SK-N-SH (cell line): ENCODE data around the gene NEK8. TPM values are rescaled to one million over a fixed set of nuclear protein-coding genes. Genes with fewer than 3 reads are reported as not detected.

Experiments
- CTCF ChIA-PET: fragments of 300-600, 350-600 bp; formaldehyde crosslinking; extraction: SDS; loops from one replicate; lab custom pipeline; 2021; lab: Yijun Ruan, JAX
- POLR2A ChIA-PET: fragments of 350-600 bp; sonication (Branson Sonifier 250); formaldehyde crosslinking; extraction: SDS; loops from one replicate; lab custom pipeline; 2020; ENCODE audit warnings: antibody characterized with exemption, inconsistent platforms; lab: Yijun Ruan, JAX
- DNase-seq: peaks from one replicate; pipeline ENCODE4 v3.0.0; 2012
- H2AFZ ChIP-seq: fragments of 200-600 bp; sonication (generic); 2 replicates; pipeline ENCODE4 v1.8.1; 2016; ENCODE audit warnings: antibody characterized with exemption, mild to moderate bottlenecking, low read depth
- H3F3A ChIP-seq: fragments of 200-600 bp; sonication (generic); replicated peaks from 2 replicates; pipeline ENCODE3; 2016; ENCODE audit warnings: antibody characterized with exemption, mild to moderate bottlenecking; ENCODE audit not compliant: insufficient read depth
- H3K27ac ChIP-seq, 2 experiments: fragments of 200-500 bp in 1 of 2; fragments of 200-600 bp in 1 of 2; sonication (Bioruptor generic) in 1 of 2; sonication (generic), shearing (Covaris generic) in 1 of 2; 2 replicates each; pipeline versions ENCODE4 v1.5.1 to v1.6.1; 2014 to 2016; ENCODE audit warnings: low read depth in 2 of 2, inconsistent platforms in 1 of 2, low read length in 1 of 2, mild to moderate bottlenecking in 1 of 2, mixed read lengths in 1 of 2
- H3K27me3 ChIP-seq: fragments of 200-600 bp; sonication (generic), shearing (Covaris generic); 2 replicates; pipeline ENCODE4 v1.6.1; 2016; ENCODE audit warnings: mixed run types; ENCODE audit not compliant: insufficient read depth
- H3K36me3 ChIP-seq, 2 experiments: fragments of 200-500 bp in 1 of 2; fragments of 200-600 bp in 1 of 2; sonication (Bioruptor generic) in 1 of 2; sonication (generic) in 1 of 2; replicated peaks in 1 of 2; 2 replicates each; pipeline versions ENCODE3 to v1.5.1; 2014 to 2016; ENCODE audit warnings: low read length in 1 of 2, mild to moderate bottlenecking in 1 of 2; ENCODE audit not compliant: insufficient read depth in 2 of 2, control insufficient read depth in 1 of 2
- H3K4me1 ChIP-seq, 2 experiments: fragments of 200-500 bp in 1 of 2; fragments of 200-600 bp in 1 of 2; sonication (Bioruptor generic) in 1 of 2; sonication (generic), shearing (Covaris generic) in 1 of 2; 2 replicates each; pipeline versions ENCODE4 v1.5.1 to v1.6.1; 2014 to 2016; ENCODE audit warnings: low read depth in 1 of 2, low read length in 1 of 2, mixed run types in 1 of 2; ENCODE audit not compliant: insufficient read depth in 2 of 2, control insufficient read depth in 1 of 2
- H3K4me2 ChIP-seq: fragments of 200-600 bp; sonication (generic), shearing (Covaris generic); 2 replicates; pipeline ENCODE4 v1.6.1; 2017; ENCODE audit warnings: mixed run types
- H3K4me3 ChIP-seq, 2 experiments: fragments of 200-500 bp in 1 of 2; fragments of 200-600 bp in 1 of 2; sonication (Bioruptor generic) in 1 of 2; sonication (generic), shearing (Covaris generic) in 1 of 2; 2 replicates each; pipeline versions ENCODE4 v1.5.1 to v1.8.1; 2014 to 2016; ENCODE audit warnings: low read depth in 2 of 2, inconsistent platforms in 1 of 2, low read length in 1 of 2, mild to moderate bottlenecking in 1 of 2, mixed read lengths in 1 of 2, moderate library complexity in 1 of 2
- H3K79me2 ChIP-seq: fragments of 200-600 bp; sonication (generic); 2 replicates; pipeline ENCODE4 v1.8.1; 2017; ENCODE audit warnings: mild to moderate bottlenecking; ENCODE audit not compliant: insufficient read depth
- H3K9ac ChIP-seq: fragments of 200-600 bp; sonication (generic); 2 replicates; pipeline ENCODE4 v1.6.1; 2017; ENCODE audit warnings: mixed run types
- H3K9me2 ChIP-seq: fragments of 200-600 bp; sonication (generic); 2 replicates; pipeline ENCODE4 v1.6.1; 2017; ENCODE audit warnings: mixed run types
- H3K9me3 ChIP-seq: fragments of 200-600 bp; sonication (generic); 2 replicates; pipeline ENCODE4 v1.6.1; 2017; ENCODE audit warnings: mixed run types, mild to moderate bottlenecking, moderate library complexity
- H4K20me1 ChIP-seq: fragments of 200-600 bp; sonication (generic); 2 replicates; pipeline ENCODE4 v1.6.1; 2017; ENCODE audit warnings: mild to moderate bottlenecking, mixed run types; ENCODE audit not compliant: insufficient read depth
- ELF1 ChIP-seq: IDR thresholded peaks from 2 replicates; pipeline ENCODE4 v1.4.0; 2012
- EP300 ChIP-seq, 2 experiments: IDR thresholded peaks; 2 replicates each; pipeline versions ENCODE4 v1.4.0 to v1.6.1; 2012; ENCODE audit warnings: borderline replicate concordance in 1 of 2, low read depth in 1 of 2, low read length in 1 of 2
- GABPA ChIP-seq: IDR thresholded peaks from 2 replicates; pipeline ENCODE4 v1.4.0; 2012; ENCODE audit warnings: low read depth, mild to moderate bottlenecking
- GATA2 ChIP-seq: sonication (generic); formaldehyde crosslinking; IDR thresholded peaks from 2 replicates; pipeline ENCODE4 v1.5.0; 2020; ENCODE audit warnings: mild to moderate bottlenecking, missing genetic modification reagents
- JUND ChIP-seq: IDR thresholded peaks from 2 replicates; pipeline ENCODE4 v1.4.0; 2012
- MEF2A ChIP-seq: IDR thresholded peaks from 2 replicates; pipeline ENCODE4 v1.4.0; 2012; ENCODE audit warnings: low read depth, borderline replicate concordance
- PBX3 ChIP-seq: IDR thresholded peaks from 2 replicates; pipeline ENCODE4; 2012
- RAD21 ChIP-seq: IDR thresholded peaks from 2 replicates; pipeline ENCODE4 v1.6.1; 2012; ENCODE audit warnings: mild to moderate bottlenecking, low read length
- TCF12 ChIP-seq: IDR thresholded peaks from 2 replicates; pipeline ENCODE4 v1.4.0; 2012
- ZBTB33 ChIP-seq: IDR thresholded peaks from 2 replicates; pipeline ENCODE4 v1.4.0; 2012; ENCODE audit warnings: low read depth, borderline replicate concordance
- WGBS: methylation state at CpG from one replicate; pipeline ENCODE4 v1.1.6; 2017; ENCODE audit warnings: low lambda C conversion rate; 5-methylcytosine and 5-hydroxymethylcytosine counted together
- polyA plus RNA-seq, 3 experiments: library from polyadenylated mRNA; depleted of rRNA; stranded (reverse); fragments of >200 nt; gene quantifications; 2 replicates each; pipeline ENCODE4 v1.2.3, GENCODE V29; 2012
- TF ChIP-seq, protein P1 (sequence below): IDR thresholded peaks from 2 replicates; pipeline ENCODE4 v1.4.0; 2012; ENCODE audit warnings: low read depth, borderline replicate concordance
- TF ChIP-seq, protein P2 (sequence below): IDR thresholded peaks from 2 replicates; pipeline ENCODE4 v1.4.0; 2012; ENCODE audit warnings: low read depth
- TF ChIP-seq, protein P3 (sequence below): fragments of 200-600 bp; sonication (generic); IDR thresholded peaks from 2 replicates; pipeline ENCODE4 v1.6.1; 2017; ENCODE audit warnings: antibody characterized with exemption, mild to moderate bottlenecking, moderate library complexity
- TF ChIP-seq, protein P4 (sequence below): IDR thresholded peaks from 2 replicates; pipeline ENCODE4 v1.6.1; 2012; ENCODE audit warnings: mild to moderate bottlenecking, low read depth, low read length, moderate library complexity

NEK8 gene
- polyA plus RNA-seq, 1 of the 3 experiments (the other 2 are of a cell fraction) = 6.0 TPM

GRCh38 chr17:28705728-28706334, 22.8 kb upstream of the NEK8 start:
- WGBS = 88% methylated on average over 7 of the region's 10 CpGs
- CTCF ChIA-PET = interaction anchor here (0.6 to 3.1 kb wide), 5 partner anchors 17 to 62 kb away, joined by 3 to 17 read pairs (median 4); partner anchors contain the start of gene TLCD1

More at GRCh38 chr17:28705728-28706334, 22.8 kb upstream of the NEK8 start:
- Histone ChIP-seq H3K9ac (no peak overlapping the region), H3K36me3 (peaks cover 5 to 32% of the 10 kb centered on the region in 2 experiments), H3K79me2 (peaks cover 9% of the 10 kb centered on the region; the same call in 1 of the 2 replicates), H3K4me1 (peaks cover 0 to 17% of the 10 kb centered on the region in 2 experiments; a peak in 2 of 4 replicates), H4K20me1 (no peaks in the 10 kb centered on the region), H2AFZ (no peak overlapping the region), H3F3A (peaks cover 29% of the 10 kb centered on the region), H3K27ac (peak overlapping the region in 1 of 2 experiments; percentile 23; a peak in 1 of 4 replicates), H3K4me2 (no peak overlapping the region), H3K4me3 (no peak overlapping the region), H3K9me3 (no peaks in the 10 kb centered on the region), H3K27me3 (no peaks in the 10 kb centered on the region), H3K9me2 (no peaks in the 10 kb centered on the region)
- POLR2A ChIA-PET = interaction anchor here (1.7 kb wide), 1 partner anchor 14 kb away, joined by 11 read pairs; the partner anchor contains the start of gene RPL23A
- no peak for TF ChIP-seq PBX3
- TF ChIP-seq GATA2 (CRISPR knock-in tag) = no peak
- no peak for TF ChIP-seq RAD21
- no peak for TF ChIP-seq JUND
- TF ChIP-seq, protein P1, sequence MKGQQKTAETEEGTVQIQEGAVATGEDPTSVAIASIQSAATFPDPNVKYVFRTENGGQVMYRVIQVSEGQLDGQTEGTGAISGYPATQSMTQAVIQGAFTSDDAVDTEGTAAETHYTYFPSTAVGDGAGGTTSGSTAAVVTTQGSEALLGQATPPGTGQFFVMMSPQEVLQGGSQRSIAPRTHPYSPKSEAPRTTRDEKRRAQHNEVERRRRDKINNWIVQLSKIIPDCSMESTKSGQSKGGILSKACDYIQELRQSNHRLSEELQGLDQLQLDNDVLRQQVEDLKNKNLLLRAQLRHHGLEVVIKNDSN = no peak
- no peak for TF ChIP-seq GABPA
- TF ChIP-seq, protein P2, sequence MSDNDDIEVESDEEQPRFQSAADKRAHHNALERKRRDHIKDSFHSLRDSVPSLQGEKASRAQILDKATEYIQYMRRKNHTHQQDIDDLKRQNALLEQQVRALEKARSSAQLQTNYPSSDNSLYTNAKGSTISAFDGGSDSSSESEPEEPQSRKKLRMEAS = no peak
- no peak for TF ChIP-seq ELF1
- TF ChIP-seq MEF2A = no peak
- TF ChIP-seq, protein P3, sequence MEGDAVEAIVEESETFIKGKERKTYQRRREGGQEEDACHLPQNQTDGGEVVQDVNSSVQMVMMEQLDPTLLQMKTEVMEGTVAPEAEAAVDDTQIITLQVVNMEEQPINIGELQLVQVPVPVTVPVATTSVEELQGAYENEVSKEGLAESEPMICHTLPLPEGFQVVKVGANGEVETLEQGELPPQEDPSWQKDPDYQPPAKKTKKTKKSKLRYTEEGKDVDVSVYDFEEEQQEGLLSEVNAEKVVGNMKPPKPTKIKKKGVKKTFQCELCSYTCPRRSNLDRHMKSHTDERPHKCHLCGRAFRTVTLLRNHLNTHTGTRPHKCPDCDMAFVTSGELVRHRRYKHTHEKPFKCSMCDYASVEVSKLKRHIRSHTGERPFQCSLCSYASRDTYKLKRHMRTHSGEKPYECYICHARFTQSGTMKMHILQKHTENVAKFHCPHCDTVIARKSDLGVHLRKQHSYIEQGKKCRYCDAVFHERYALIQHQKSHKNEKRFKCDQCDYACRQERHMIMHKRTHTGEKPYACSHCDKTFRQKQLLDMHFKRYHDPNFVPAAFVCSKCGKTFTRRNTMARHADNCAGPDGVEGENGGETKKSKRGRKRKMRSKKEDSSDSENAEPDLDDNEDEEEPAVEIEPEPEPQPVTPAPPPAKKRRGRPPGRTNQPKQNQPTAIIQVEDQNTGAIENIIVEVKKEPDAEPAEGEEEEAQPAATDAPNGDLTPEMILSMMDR = no peak
- TF ChIP-seq, protein P4, sequence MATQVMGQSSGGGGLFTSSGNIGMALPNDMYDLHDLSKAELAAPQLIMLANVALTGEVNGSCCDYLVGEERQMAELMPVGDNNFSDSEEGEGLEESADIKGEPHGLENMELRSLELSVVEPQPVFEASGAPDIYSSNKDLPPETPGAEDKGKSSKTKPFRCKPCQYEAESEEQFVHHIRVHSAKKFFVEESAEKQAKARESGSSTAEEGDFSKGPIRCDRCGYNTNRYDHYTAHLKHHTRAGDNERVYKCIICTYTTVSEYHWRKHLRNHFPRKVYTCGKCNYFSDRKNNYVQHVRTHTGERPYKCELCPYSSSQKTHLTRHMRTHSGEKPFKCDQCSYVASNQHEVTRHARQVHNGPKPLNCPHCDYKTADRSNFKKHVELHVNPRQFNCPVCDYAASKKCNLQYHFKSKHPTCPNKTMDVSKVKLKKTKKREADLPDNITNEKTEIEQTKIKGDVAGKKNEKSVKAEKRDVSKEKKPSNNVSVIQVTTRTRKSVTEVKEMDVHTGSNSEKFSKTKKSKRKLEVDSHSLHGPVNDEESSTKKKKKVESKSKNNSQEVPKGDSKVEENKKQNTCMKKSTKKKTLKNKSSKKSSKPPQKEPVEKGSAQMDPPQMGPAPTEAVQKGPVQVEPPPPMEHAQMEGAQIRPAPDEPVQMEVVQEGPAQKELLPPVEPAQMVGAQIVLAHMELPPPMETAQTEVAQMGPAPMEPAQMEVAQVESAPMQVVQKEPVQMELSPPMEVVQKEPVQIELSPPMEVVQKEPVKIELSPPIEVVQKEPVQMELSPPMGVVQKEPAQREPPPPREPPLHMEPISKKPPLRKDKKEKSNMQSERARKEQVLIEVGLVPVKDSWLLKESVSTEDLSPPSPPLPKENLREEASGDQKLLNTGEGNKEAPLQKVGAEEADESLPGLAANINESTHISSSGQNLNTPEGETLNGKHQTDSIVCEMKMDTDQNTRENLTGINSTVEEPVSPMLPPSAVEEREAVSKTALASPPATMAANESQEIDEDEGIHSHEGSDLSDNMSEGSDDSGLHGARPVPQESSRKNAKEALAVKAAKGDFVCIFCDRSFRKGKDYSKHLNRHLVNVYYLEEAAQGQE = no peak
- TF ChIP-seq TCF12 = no peak
- no peak for TF ChIP-seq EP300 (IDR thresholded peaks at IDR 0.05; ENCODE audit: borderline replicate concordance in 1 of 2, low read depth in 1 of 2, low read length in 1 of 2)
- TF ChIP-seq ZBTB33 = no peak
- no peak for DNase-seq
